ENCODE measurements around the gene KREMEN2. TPM values are rescaled to one million over a fixed set of nuclear protein-coding genes. Genes with fewer than 3 reads are reported as not detected.

KREMEN2 gene
- total and polyA plus RNA-seq, 2 of the 13 experiments (the other 11 are each of a cell fraction or from before 2014, with no cell fraction given): 0.48 to 1.2 TPM

DNA sequence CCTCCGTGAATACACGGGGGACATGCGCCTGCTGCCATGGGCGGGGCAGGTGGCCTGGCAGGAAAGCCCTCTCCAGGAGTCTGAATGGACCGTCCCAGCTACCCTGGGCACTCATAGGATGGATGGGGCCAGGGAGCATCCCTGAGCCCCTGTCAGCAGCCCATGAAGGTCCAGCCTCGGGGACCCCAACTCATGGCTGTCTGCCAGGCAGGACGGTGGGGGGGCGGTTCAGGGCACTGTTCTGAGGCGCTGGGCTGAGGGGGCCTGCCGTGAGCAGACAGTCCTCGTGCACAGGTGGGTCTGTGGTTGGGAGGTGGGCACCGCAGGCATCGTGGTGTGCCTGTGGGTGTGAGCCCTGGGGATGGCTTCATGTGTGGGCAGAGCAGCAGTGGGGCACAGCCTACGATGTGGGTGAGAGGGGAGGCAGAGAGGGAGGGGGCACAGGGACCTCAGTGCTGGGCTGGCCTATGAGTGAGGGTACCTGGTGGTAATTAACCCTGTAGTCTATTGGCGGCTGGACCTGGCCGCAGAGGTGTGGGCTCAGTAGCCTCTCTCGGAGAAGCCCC lies 22.6 kb downstream of the KREMEN2 start:
- in situ Hi-C loops (cut with HindIII; ENCODE audit: extremely low pct_ligation_motif_present, low pct_unique_long_range_greater_than_20kb): no loop called here
- 46% methylated on average over 4 of the region's 17 CpGs for WGBS (ENCODE audit: low lambda C conversion rate)
- no peak for DNase-seq (ENCODE audit: low spot score)

DNA sequence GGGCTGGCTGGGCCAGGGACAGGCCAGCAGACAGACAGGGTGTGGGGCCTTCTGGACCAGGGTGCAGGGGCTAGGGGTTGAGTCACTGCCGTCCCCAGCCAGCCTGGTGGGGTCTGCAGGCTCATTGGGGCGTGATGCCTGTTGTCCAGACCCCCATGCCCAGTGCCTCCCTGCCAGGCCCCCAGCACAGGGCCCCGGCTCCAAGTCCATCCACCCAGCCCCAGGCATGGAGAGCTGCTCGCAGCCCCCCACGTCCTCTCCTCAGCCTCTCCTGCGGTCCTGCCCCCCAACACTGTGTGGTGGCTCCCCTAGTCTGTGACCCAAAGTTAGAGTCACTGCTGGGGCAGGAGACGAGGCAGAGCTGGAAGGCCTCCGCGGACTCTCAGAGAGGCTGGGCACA lies 23.2 kb downstream of the KREMEN2 start:
- no peaks in the 10 kb centered on the region for H3K79me2 ChIP-seq (ENCODE audit: insufficient read depth, low read length)
- intact Hi-C loops (cut with micrococcal nuclease; ENCODE audit: unreplicated experiment): no loop called here
- DNase-seq (ENCODE audit: low spot score): no peak
- H3K27me3 ChIP-seq (ENCODE audit: control insufficient read depth in 1 of 2, insufficient read depth in 2 of 2, low read length in 2 of 2): peaks cover 19 to 60% of the 10 kb centered on the region in 2 experiments
- H3K4me1 ChIP-seq (ENCODE audit: insufficient read depth, low read length): peaks cover 25% of the 10 kb centered on the region
- H4K20me1 ChIP-seq (ENCODE audit: insufficient read depth, low read length): no peaks in the 10 kb centered on the region
- no peak for FAIRE-seq
- no peak overlapping the region for H3K27ac ChIP-seq (ENCODE audit: extremely low read length, insufficient read depth, low read length)
- in situ Hi-C loops (cut with HindIII; ENCODE audit: extremely low pct_ligation_motif_present, low pct_unique_long_range_greater_than_20kb): no loop called here
- H3K36me3 ChIP-seq (replicated peaks in 1 of 2; ENCODE audit: control insufficient read depth in 1 of 2, insufficient read depth in 2 of 2, low read length in 2 of 2): no peaks in the 10 kb centered on the region
- TF ChIP-seq KLF9 (CRISPR knock-in tag; IDR thresholded peaks at IDR 0.05; ENCODE audit: low read depth): no peak
- TF ChIP-seq POGK (CRISPR knock-in tag; conservative IDR thresholded peaks at IDR 0.05): no peak
- TF ChIP-seq ZXDC (CRISPR knock-in tag; IDR thresholded peaks at IDR 0.05): no peak
- TF ChIP-seq PTBP1 (IDR thresholded peaks at IDR 0.05; ENCODE audit: low read depth, low read length, poor library complexity, severe bottlenecking): no peak
- TF ChIP-seq THAP11 (CRISPR knock-in tag; IDR thresholded peaks at IDR 0.05): no peak
- no peak for TF ChIP-seq MAFF (IDR thresholded peaks at IDR 0.05; ENCODE audit: low read depth, low read length)
- no peak for TF ChIP-seq KMT2A (CRISPR knock-in tag; IDR thresholded peaks at IDR 0.05)
- ChIA-PET POLR2A (no interaction called here), CTCF (ENCODE audit: low intra/inter-chr PET ratio, low total read pairs) (no interaction called here)
- H3K9ac ChIP-seq (ENCODE audit: insufficient read depth, low read depth, low read length): no peak overlapping the region
- BruUV-seq (replicated peaks): no TSS peak
- H3K9me3 ChIP-seq (ENCODE audit: low read length): no peaks in the 10 kb centered on the region
- no peak overlapping the region for H3K4me2 ChIP-seq (ENCODE audit: low read depth, low read length)
- no peak overlapping the region for H3K4me3 ChIP-seq (replicated peaks in 1 of 3; ENCODE audit: insufficient read depth in 1 of 3, low read depth in 2 of 3, low read length in 3 of 3)
- H2AFZ ChIP-seq (ENCODE audit: low read length): no peak overlapping the region
- ATAC-seq: no peak
- WGBS (ENCODE audit: low lambda C conversion rate): 46% methylated on average over 4 of the region's 9 CpGs

More for the DNA sequence above, 22.6 kb downstream of the KREMEN2 start:
- no TSS peak for BruUV-seq (replicated peaks)
- Histone ChIP-seq H3K27ac (ENCODE audit: extremely low read length, insufficient read depth, low read length) (no peak overlapping the region), H3K27me3 (ENCODE audit: control insufficient read depth in 1 of 2, insufficient read depth in 2 of 2, low read length in 2 of 2) (peaks cover 19 to 60% of the 10 kb centered on the region in 2 experiments), H3K4me2 (ENCODE audit: low read depth, low read length) (no peak overlapping the region), H3K36me3 (replicated peaks in 1 of 2; ENCODE audit: control insufficient read depth in 1 of 2, insufficient read depth in 2 of 2, low read length in 2 of 2) (no peaks in the 10 kb centered on the region), H3K4me3 (replicated peaks in 1 of 3; ENCODE audit: insufficient read depth in 1 of 3, low read depth in 2 of 3, low read length in 3 of 3) (no peak overlapping the region), H3K9me3 (ENCODE audit: low read length) (no peaks in the 10 kb centered on the region), H4K20me1 (ENCODE audit: insufficient read depth, low read length) (no peaks in the 10 kb centered on the region), H3K79me2 (ENCODE audit: insufficient read depth, low read length) (no peaks in the 10 kb centered on the region), H3K9ac (ENCODE audit: insufficient read depth, low read depth, low read length) (no peak overlapping the region), H2AFZ (ENCODE audit: low read length) (no peak overlapping the region), H3K4me1 (ENCODE audit: insufficient read depth, low read length) (peaks cover 25% of the 10 kb centered on the region)
- CTCF ChIA-PET (ENCODE audit: low intra/inter-chr PET ratio, low total read pairs): no interaction called here
- TF ChIP-seq GLMP (CRISPR knock-in tag; IDR thresholded peaks at IDR 0.05; ENCODE audit: borderline replicate concordance) (no peak), PTBP1 (IDR thresholded peaks at IDR 0.05; ENCODE audit: low read depth, low read length, poor library complexity, severe bottlenecking) (no peak), CENPX (CRISPR knock-in tag; IDR thresholded peaks at IDR 0.05) (no peak)
- no peak for FAIRE-seq
- no peak for ATAC-seq
- intact Hi-C loops (cut with micrococcal nuclease; ENCODE audit: unreplicated experiment): no loop called here
- POLR2A ChIA-PET: no interaction called here

Data from HepG2 (cell line).